Esophagus squamous epithelium (tissue), 5 donors: ENCODE results near the gene LBX1. TPM values are rescaled to one million over a fixed set of nuclear protein-coding genes. Genes with fewer than 3 reads are reported as not detected.

Experiments used
- DNase-seq: peaks from one replicate; lab custom pipeline; 2025; lab: John Stamatoyannopoulos, UW
- H3K27ac ChIP-seq, 4 donors: fragments of 200-600 bp; sonication (generic); one replicate each; pipeline ENCODE4 v1.5.1; 2016 to 2019; ENCODE audit warnings: mild to moderate bottlenecking in 1 of 4
- H3K27me3 ChIP-seq, 4 donors: fragments of 200-600 bp; sonication (generic); 1 replicate in 3 of 4; 2 replicates in 1 of 4; pipeline versions ENCODE4 v1.5.1 to v1.6.0; 2017 to 2021; ENCODE audit warnings: antibody characterized with exemption in 1 of 4
- H3K36me3 ChIP-seq, 3 donors: fragments of 200-600 bp; sonication (generic); one replicate each; pipeline ENCODE4 v1.5.1; 2016 to 2019
- H3K4me1 ChIP-seq, 3 donors: fragments of 200-600 bp; sonication (generic); one replicate each; pipeline ENCODE4 v1.5.1; 2017 to 2019
- H3K4me3 ChIP-seq, 4 donors: fragments of 200-600 bp; sonication (generic); 1 replicate in 3 of 4; 2 replicates in 1 of 4; pipeline ENCODE4 v1.5.1; 2016 to 2019; ENCODE audit warnings: mild to moderate bottlenecking in 2 of 4, moderate library complexity in 1 of 4
- H3K9me3 ChIP-seq, 3 donors: fragments of 200-600 bp; sonication (generic); one replicate each; pipeline ENCODE4 v1.5.1; 2016 to 2019
- POLR2A ChIP-seq, 4 donors: fragments of 450-650 bp; IDR thresholded peaks; one replicate each; pipeline ENCODE4 v1.6.1; 2017; ENCODE audit warnings: antibody characterized with exemption in 4 of 4, mild to moderate bottlenecking in 4 of 4, moderate library complexity in 3 of 4
- WGBS, 2 donors: methylation state at CpG; one replicate each; pipeline ENCODE4 v1.1.5; 2018; 5-methylcytosine and 5-hydroxymethylcytosine counted together
- intact Hi-C: fragments of 100-400 bp; cut with DNase I; formaldehyde crosslinking; loops from one replicate; pipeline ENCODE4 v1.15.0; 2022
- total RNA-seq, 4 donors: library from RNA; depleted of rRNA; stranded (reverse); fragments of >200 nt; gene quantifications; one replicate each; pipeline ENCODE4 v1.1.0, GENCODE V29; 2016
- TF ChIP-seq, protein P1 (sequence below), 6 experiments: fragments of 450-650 bp in 4 of 6; fragments of 200-600 bp in 2 of 6; sonication (generic) in 2 of 6; IDR thresholded peaks; one replicate each; pipeline ENCODE4 v1.5.1; 2016 to 2019; ENCODE audit warnings: antibody characterized with exemption in 6 of 6, mild to moderate bottlenecking in 4 of 6, moderate library complexity in 4 of 6
- donor health status: DM: yes; HTN: yes; CAD: no.

LBX1 gene
- total RNA-seq, 4 donors from 2014 or later, result not detected

DNA sequence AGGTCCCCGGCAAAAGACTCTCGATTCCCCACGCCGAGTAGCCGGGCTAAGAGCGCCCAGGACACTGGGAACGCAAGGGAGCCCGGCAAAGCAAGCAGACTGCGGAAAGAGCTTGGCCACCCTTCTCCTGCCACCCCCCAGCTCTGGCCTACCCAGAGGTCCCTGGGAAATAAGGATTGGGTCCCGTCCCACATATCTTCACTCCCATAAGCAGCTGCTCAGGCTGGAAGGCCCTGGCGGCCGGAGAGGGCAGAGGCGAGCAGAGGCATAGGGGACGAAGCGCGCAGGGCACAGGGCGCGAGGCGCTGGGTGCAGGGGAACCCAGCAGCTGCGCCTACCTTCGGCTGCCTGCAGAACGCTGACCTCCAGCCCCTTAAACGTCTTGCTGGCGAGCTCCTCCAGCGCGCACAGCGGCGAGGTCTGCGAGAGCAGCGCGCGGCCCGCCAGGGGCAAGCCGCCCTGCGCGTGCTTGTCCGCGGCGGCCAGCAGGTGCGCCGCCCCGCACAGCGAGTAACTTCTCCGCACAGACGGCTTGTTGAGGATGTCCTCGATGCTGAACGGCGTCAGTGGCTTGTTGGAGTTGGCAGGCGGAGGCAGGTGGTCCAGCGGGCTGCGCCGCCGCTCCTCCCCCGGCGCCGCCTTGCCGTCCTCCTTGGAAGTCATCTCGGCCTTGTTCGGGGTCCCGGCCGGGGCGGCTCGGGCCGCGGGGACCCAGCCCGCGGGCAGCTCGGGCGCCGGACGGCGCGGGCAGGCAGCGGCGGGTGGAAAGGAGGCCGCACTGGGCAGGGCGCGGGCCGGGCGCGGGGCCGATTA, 904 bp downstream of the LBX1 start:
- Histone ChIP-seq H3K27ac (no peak overlapping the region), H3K4me3 (peak overlapping the region in 2 of 4 donors; percentile 29 to 53), H3K27me3 (peaks cover 53 to 100% (median 79%) of the 10 kb centered on the region in 4 donors), H3K4me1 (peaks cover 49 to 70% (median 51%) of the 10 kb centered on the region in 3 donors), H3K36me3 (no peaks in the 10 kb centered on the region), H3K9me3 (no peaks in the 10 kb centered on the region)
- intact Hi-C loops, result no loop called here
- no peak for TF ChIP-seq POLR2A (IDR thresholded peaks at IDR 0.05)
- TF ChIP-seq, protein P1, sequence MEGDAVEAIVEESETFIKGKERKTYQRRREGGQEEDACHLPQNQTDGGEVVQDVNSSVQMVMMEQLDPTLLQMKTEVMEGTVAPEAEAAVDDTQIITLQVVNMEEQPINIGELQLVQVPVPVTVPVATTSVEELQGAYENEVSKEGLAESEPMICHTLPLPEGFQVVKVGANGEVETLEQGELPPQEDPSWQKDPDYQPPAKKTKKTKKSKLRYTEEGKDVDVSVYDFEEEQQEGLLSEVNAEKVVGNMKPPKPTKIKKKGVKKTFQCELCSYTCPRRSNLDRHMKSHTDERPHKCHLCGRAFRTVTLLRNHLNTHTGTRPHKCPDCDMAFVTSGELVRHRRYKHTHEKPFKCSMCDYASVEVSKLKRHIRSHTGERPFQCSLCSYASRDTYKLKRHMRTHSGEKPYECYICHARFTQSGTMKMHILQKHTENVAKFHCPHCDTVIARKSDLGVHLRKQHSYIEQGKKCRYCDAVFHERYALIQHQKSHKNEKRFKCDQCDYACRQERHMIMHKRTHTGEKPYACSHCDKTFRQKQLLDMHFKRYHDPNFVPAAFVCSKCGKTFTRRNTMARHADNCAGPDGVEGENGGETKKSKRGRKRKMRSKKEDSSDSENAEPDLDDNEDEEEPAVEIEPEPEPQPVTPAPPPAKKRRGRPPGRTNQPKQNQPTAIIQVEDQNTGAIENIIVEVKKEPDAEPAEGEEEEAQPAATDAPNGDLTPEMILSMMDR (IDR thresholded peaks at IDR 0.05), result no peak
- no peak for DNase-seq
- WGBS, 2 donors, result 0 to 30% methylated on average over 1 to 6 of the region's 82 CpGs

DNA sequence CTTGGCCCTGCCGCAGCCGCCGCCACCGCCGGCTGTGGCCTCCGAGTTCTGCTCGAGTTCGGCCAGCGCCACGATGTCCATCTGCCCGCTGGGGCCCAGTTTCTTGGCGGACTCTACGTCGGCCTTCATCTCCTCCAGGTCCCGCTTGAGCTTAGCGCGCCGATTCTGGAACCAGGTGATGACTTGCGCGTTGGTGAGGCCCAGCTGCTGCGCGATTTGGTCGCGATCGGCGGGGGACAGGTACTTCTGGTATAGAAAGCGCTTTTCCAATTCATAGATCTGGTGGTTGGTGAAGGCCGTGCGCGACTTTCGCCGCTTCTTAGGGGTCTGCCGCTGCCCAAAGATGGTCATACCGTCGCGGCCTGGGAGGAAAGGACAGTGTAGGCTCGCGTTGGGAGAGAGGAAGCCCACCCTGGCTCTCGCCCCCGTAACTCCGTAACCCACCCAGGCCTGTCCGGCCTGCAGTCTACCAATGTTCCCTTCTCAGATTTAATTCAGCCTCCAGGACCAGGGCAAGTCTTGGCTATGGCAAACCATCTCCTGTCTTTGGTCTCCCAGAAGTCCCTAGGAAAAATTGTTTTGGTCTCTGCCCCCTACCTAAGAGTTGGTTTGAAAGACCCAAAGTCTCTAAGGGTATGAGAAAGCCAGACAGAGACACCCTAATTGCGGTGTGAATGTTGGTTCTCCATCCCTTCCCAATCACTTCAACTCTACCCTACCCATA, 1.7 kb downstream of the LBX1 start:
- H3K9me3 ChIP-seq, result no peaks in the 10 kb centered on the region
- TF ChIP-seq, protein P1 (IDR thresholded peaks at IDR 0.05), result no peak
- TF ChIP-seq POLR2A (IDR thresholded peaks at IDR 0.05), result no peak
- peaks cover 57 to 78% (median 59%) of the 10 kb centered on the region in 3 donors for H3K4me1 ChIP-seq
- intact Hi-C loops, result no loop called here
- H3K27ac ChIP-seq, result no peak overlapping the region
- peak overlapping the region in 2 of 4 donors; percentile 29 to 56 for H3K4me3 ChIP-seq
- no peaks in the 10 kb centered on the region for H3K36me3 ChIP-seq
- 18 to 28% methylated on average over 18 to 35 of the region's 43 CpGs for WGBS, 2 donors
- DNase-seq, result no peak
- H3K27me3 ChIP-seq, result peaks cover 53 to 100% (median 79%) of the 10 kb centered on the region in 4 donors

DNA sequence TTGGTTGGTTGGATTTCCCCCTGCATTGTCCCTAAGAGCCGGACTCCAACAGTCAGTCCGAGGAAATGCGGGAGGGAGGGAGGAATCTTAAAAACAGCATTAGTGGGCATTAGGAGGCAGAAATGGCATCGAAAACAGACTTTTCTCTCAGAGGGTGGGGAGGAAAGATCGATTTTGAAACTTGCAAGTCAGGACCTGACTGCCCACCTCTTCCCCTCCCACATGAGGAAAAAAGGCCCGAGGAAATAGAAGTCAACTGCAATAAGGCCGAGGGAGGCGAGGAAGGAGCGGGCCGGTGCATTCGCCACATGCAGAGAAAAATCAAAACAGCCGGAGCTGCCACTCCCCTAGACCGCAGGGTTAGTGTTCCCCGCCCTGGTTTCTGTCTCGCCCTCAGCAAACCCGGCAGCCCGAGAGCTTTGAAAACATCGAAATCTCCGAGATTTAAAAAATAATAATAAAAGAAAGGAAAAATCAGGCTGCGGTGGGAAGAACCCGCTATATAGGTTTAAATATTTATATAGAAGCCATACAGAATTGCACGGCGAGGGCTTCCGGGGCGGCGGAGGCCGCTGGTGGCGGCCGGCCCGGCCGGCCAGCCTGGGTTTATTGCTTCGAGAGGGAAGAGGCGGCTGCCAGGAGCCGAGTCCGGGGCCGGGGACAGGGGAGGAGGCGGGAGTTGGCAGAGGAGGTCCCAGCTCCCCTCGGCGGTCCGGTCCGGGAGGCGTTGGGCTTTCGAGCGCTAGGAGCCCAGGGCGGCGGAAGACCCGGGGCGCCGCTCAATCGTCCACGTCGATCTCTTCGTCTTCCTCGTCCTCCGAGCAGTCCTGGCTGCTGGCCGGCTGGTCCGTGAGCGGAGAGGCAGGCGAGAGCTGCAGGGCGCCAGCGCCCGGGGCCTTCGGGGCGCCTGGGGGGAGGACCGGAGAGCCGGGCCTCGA, 2.5 kb downstream of the LBX1 start:
- 4% methylated on average over 37 to 46 of the region's 67 CpGs for WGBS, 2 donors
- Histone ChIP-seq H3K4me1 (peaks cover 64 to 86% (median 66%) of the 10 kb centered on the region in 3 donors), H3K36me3 (no peaks in the 10 kb centered on the region), H3K27ac (no peak overlapping the region), H3K27me3 (peaks cover 60 to 100% (median 82%) of the 10 kb centered on the region in 4 donors), H3K9me3 (no peaks in the 10 kb centered on the region), H3K4me3 (peak overlapping the region; percentile 8 to 56 (median 28))
- TF ChIP-seq, protein P1 (IDR thresholded peaks at IDR 0.05), result no peak
- no peak for TF ChIP-seq POLR2A (IDR thresholded peaks at IDR 0.05)
- intact Hi-C loops, result no loop called here
- no peak for DNase-seq

DNA sequence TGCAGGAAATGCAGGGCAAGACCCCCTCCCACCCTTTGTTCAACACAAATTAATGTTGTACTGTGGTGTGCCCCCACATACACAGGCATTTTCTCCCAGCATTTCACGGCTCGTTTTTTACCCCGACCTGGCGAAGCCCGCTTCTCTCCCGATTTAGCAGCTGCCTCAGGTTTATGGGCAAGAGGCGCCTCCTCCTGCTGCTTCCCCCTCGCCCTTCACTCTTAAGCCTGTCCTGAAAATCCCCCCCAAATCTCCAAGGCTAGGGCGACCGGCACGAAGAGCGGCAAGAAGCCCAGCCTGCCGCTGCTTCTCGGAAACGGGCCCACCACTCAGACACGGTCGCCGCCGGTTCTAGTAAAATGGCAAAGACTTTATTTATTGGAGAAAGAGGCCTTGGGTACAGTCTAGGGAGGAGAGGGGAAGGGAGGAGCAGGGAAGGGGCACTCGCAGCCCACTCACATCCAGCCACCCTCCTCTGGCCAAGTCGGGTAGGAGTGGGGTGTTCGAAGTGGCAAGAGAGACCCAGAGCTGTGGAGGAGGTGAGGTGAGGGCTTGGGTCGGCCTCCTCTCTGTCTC, 3.3 kb downstream of the LBX1 start:
- Histone ChIP-seq H3K4me3 (peak overlapping the region in 2 of 4 donors; percentile 10 to 56), H3K4me1 (peaks cover 64 to 95% (median 67%) of the 10 kb centered on the region in 3 donors), H3K9me3 (no peaks in the 10 kb centered on the region), H3K36me3 (no peaks in the 10 kb centered on the region), H3K27ac (no peak overlapping the region), H3K27me3 (peaks cover 60 to 100% (median 79%) of the 10 kb centered on the region in 4 donors)
- intact Hi-C loops, result no loop called here
- TF ChIP-seq, protein P1 (IDR thresholded peaks at IDR 0.05), result no peak
- TF ChIP-seq POLR2A (IDR thresholded peaks at IDR 0.05), result no peak
- 11 to 17% methylated on average over 12 to 14 of the region's 23 CpGs for WGBS, 2 donors
- no peak for DNase-seq
